ENCODE data around the gene MIA3.

Gene MIA3

GRCh38 chr1:222634180-222635013 is 16.5 kb downstream of the MIA3 start:
- H3K27ac ChIP-seq (ENCODE audit: low read depth, low read length) = no peak overlapping the region
- no peaks in the 10 kb centered on the region for H3K4me1 ChIP-seq (ENCODE audit: control insufficient read depth in 1 of 2, insufficient read depth in 2 of 2, low read length in 2 of 2)
- H3K36me3 ChIP-seq (ENCODE audit: control insufficient read depth in 1 of 2, insufficient read depth in 2 of 2, low read length in 2 of 2) = peaks cover 23 to 65% of the 10 kb centered on the region in 2 donors
- H3K9ac ChIP-seq (ENCODE audit: low read depth in 1 of 2, low read length in 2 of 2) = no peak overlapping the region
- no peaks in the 10 kb centered on the region for H3K27me3 ChIP-seq (ENCODE audit: control insufficient read depth in 1 of 2, insufficient read depth in 2 of 2, low read length in 2 of 2)
- no peaks in the 10 kb centered on the region for H3K9me3 ChIP-seq (ENCODE audit: control insufficient read depth in 1 of 2, low read length in 2 of 2)
- no peak overlapping the region for H3K4me3 ChIP-seq (ENCODE audit: low read depth in 1 of 2, low read length in 2 of 2)

DNA sequence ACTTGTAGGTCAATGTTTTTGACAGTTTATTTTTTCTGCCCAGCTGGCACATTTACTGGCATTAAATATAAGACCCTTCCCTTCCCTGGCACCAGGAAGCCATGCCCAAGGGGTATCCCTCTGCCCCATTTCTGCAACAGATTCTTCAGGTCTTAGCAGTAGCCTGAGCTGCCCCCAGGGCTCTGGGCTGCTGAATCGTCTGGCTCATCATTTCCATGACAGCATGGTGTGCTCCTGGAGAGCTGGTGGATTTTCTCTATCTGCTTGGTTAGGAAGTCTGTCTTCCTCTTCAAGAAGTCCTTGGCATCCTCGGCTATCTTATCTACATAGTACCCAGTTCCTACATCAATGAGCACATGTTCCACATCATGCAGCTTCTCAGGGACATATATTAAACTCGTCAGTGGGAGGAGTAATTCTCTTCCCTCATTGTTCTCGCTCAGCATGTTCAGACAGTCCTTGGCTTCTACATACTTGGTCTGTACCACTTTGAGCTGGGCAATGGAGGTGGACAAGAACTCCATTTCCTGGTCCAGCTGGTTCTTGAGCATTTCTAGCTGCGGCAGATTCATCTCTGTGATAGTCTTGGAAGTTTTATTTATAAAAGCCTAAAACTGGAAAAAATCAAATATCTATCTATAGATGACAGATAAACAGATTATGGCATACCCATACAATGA is 23.5 kb downstream of the MIA3 start:
- H3K9ac ChIP-seq (ENCODE audit: low read depth in 1 of 2, low read length in 2 of 2) = no peak overlapping the region
- no peak overlapping the region for H3K27ac ChIP-seq (ENCODE audit: low read depth, low read length)
- peaks cover 10 to 15% of the 10 kb centered on the region in 2 donors for H3K4me1 ChIP-seq (ENCODE audit: control insufficient read depth in 1 of 2, insufficient read depth in 2 of 2, low read length in 2 of 2)
- peaks cover 3 to 17% of the 10 kb centered on the region in 2 donors for H3K36me3 ChIP-seq (ENCODE audit: control insufficient read depth in 1 of 2, insufficient read depth in 2 of 2, low read length in 2 of 2)
- H3K9me3 ChIP-seq (ENCODE audit: control insufficient read depth in 1 of 2, low read length in 2 of 2) = no peaks in the 10 kb centered on the region
- H3K4me3 ChIP-seq (ENCODE audit: low read depth in 1 of 2, low read length in 2 of 2) = no peak overlapping the region
- no peaks in the 10 kb centered on the region for H3K27me3 ChIP-seq (ENCODE audit: control insufficient read depth in 1 of 2, insufficient read depth in 2 of 2, low read length in 2 of 2)

GRCh38 chr1:222642468-222642867 is 24.6 kb downstream of the MIA3 start:
- Histone ChIP-seq H3K4me1 (ENCODE audit: control insufficient read depth in 1 of 2, insufficient read depth in 2 of 2, low read length in 2 of 2) (peaks cover 10 to 15% of the 10 kb centered on the region in 2 donors), H3K27ac (ENCODE audit: low read depth, low read length) (no peak overlapping the region), H3K27me3 (ENCODE audit: control insufficient read depth in 1 of 2, insufficient read depth in 2 of 2, low read length in 2 of 2) (no peaks in the 10 kb centered on the region), H3K9ac (ENCODE audit: low read depth in 1 of 2, low read length in 2 of 2) (no peak overlapping the region), H3K9me3 (ENCODE audit: control insufficient read depth in 1 of 2, low read length in 2 of 2) (no peaks in the 10 kb centered on the region), H3K4me3 (ENCODE audit: low read depth in 1 of 2, low read length in 2 of 2) (no peak overlapping the region), H3K36me3 (ENCODE audit: control insufficient read depth in 1 of 2, insufficient read depth in 2 of 2, low read length in 2 of 2) (peaks cover 3 to 23% of the 10 kb centered on the region in 2 donors)

GRCh38 chr1:222643606-222643937 is 25.7 kb downstream of the MIA3 start:
- Histone ChIP-seq H3K27me3 (ENCODE audit: control insufficient read depth in 1 of 2, insufficient read depth in 2 of 2, low read length in 2 of 2) (no peaks in the 10 kb centered on the region), H3K9me3 (ENCODE audit: control insufficient read depth in 1 of 2, low read length in 2 of 2) (no peaks in the 10 kb centered on the region), H3K36me3 (ENCODE audit: control insufficient read depth in 1 of 2, insufficient read depth in 2 of 2, low read length in 2 of 2) (peaks cover 3 to 27% of the 10 kb centered on the region in 2 donors), H3K4me3 (ENCODE audit: low read depth in 1 of 2, low read length in 2 of 2) (peak overlapping the region; percentile 96 to 100), H3K9ac (ENCODE audit: low read depth in 1 of 2, low read length in 2 of 2) (peak overlapping the region; percentile 98 to 100), H3K27ac (ENCODE audit: low read depth, low read length) (peak overlapping the region; percentile 96), H3K4me1 (ENCODE audit: control insufficient read depth in 1 of 2, insufficient read depth in 2 of 2, low read length in 2 of 2) (peaks cover 10 to 15% of the 10 kb centered on the region in 2 donors)

GRCh38 chr1:222643938-222644635 is 26.2 kb downstream of the MIA3 start:
- Histone ChIP-seq H3K4me1 (ENCODE audit: control insufficient read depth in 1 of 2, insufficient read depth in 2 of 2, low read length in 2 of 2) (peaks cover 10 to 15% of the 10 kb centered on the region in 2 donors), H3K36me3 (ENCODE audit: control insufficient read depth in 1 of 2, insufficient read depth in 2 of 2, low read length in 2 of 2) (peaks cover 3 to 32% of the 10 kb centered on the region in 2 donors), H3K9me3 (ENCODE audit: control insufficient read depth in 1 of 2, low read length in 2 of 2) (no peaks in the 10 kb centered on the region), H3K27me3 (ENCODE audit: control insufficient read depth in 1 of 2, insufficient read depth in 2 of 2, low read length in 2 of 2) (no peaks in the 10 kb centered on the region), H3K4me3 (ENCODE audit: low read depth in 1 of 2, low read length in 2 of 2) (peak overlapping the region; percentile 96 to 100), H3K27ac (ENCODE audit: low read depth, low read length) (peak overlapping the region; percentile 96), H3K9ac (ENCODE audit: low read depth in 1 of 2, low read length in 2 of 2) (peak overlapping the region; percentile 98 to 100)

GRCh38 chr1:222644636-222644980 is 26.7 kb downstream of the MIA3 start:
- H3K27ac ChIP-seq (ENCODE audit: low read depth, low read length) = peak overlapping the region; percentile 88
- H3K9ac ChIP-seq (ENCODE audit: low read depth in 1 of 2, low read length in 2 of 2) = peak overlapping the region; percentile 98 to 100
- no peaks in the 10 kb centered on the region for H3K9me3 ChIP-seq (ENCODE audit: control insufficient read depth in 1 of 2, low read length in 2 of 2)
- no peaks in the 10 kb centered on the region for H3K27me3 ChIP-seq (ENCODE audit: control insufficient read depth in 1 of 2, insufficient read depth in 2 of 2, low read length in 2 of 2)
- H3K4me1 ChIP-seq (ENCODE audit: control insufficient read depth in 1 of 2, insufficient read depth in 2 of 2, low read length in 2 of 2) = peaks cover 10 to 15% of the 10 kb centered on the region in 2 donors
- peaks cover 3 to 32% of the 10 kb centered on the region in 2 donors for H3K36me3 ChIP-seq (ENCODE audit: control insufficient read depth in 1 of 2, insufficient read depth in 2 of 2, low read length in 2 of 2)
- H3K4me3 ChIP-seq (ENCODE audit: low read depth in 1 of 2, low read length in 2 of 2) = peak overlapping the region; percentile 96 to 100

DNA sequence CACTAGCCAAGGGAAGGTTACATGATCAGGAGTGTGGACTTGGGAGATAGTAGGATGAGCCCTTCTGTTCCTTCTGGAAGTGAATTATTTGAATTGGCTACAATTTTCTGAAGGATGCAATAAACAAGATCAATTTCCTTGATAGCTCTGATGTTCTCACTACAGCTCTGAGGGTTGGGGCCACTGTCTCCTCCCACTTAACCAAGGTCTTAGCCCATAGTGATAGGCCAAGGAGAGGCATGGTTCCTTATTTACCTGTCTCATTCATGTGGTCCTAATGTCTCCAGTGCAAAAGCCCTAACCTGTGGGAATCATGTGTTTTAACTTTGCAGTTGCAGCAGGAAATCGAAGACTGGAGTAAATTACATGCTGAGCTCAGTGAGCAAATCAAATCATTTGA is 34.8 kb downstream of the MIA3 start:
- Histone ChIP-seq H3K27ac (ENCODE audit: low read depth, low read length) (no peak overlapping the region), H3K9ac (ENCODE audit: low read depth in 1 of 2, low read length in 2 of 2) (no peak overlapping the region), H3K9me3 (ENCODE audit: control insufficient read depth in 1 of 2, low read length in 2 of 2) (no peaks in the 10 kb centered on the region), H3K4me3 (ENCODE audit: low read depth in 1 of 2, low read length in 2 of 2) (no peak overlapping the region), H3K27me3 (ENCODE audit: control insufficient read depth in 1 of 2, insufficient read depth in 2 of 2, low read length in 2 of 2) (no peaks in the 10 kb centered on the region), H3K4me1 (ENCODE audit: control insufficient read depth in 1 of 2, insufficient read depth in 2 of 2, low read length in 2 of 2) (peaks cover 4 to 5% of the 10 kb centered on the region in 2 donors), H3K36me3 (ENCODE audit: control insufficient read depth in 1 of 2, insufficient read depth in 2 of 2, low read length in 2 of 2) (peaks cover 18 to 87% of the 10 kb centered on the region in 2 donors)

DNA sequence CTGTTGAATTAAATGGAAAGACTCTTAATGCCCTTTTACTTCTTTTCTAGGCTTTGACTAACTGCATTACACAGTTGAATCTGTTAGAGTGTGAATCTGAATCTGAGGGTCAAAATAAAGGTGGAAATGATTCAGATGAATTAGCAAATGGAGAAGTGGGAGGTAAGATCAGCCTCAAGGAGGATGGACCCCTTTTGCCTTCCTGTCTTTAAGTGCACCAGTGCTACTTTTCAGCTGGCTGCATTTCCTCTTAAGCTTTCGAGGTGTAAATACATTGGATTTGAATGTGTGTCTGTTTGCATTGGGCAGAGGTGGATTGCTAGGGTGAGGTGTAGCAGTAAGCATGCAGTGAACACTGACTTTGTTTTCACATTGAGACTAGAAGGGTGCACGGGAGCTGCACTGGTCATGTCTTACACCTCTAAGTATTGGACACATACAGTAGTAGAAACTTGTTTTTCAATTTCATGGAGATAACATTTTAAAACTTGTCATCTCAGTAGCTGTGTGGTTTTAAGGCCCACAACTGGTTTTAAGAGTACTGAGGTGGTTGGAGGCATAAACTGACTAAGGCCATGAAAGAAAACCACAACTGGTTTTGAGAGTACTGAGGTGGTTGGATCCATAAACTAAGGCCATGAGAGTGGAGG is 35.4 kb downstream of the MIA3 start:
- H3K27ac ChIP-seq (ENCODE audit: low read depth, low read length) = no peak overlapping the region
- H3K4me3 ChIP-seq (ENCODE audit: low read depth in 1 of 2, low read length in 2 of 2) = no peak overlapping the region
- no peak overlapping the region for H3K9ac ChIP-seq (ENCODE audit: low read depth in 1 of 2, low read length in 2 of 2)
- H3K36me3 ChIP-seq (ENCODE audit: control insufficient read depth in 1 of 2, insufficient read depth in 2 of 2, low read length in 2 of 2) = peaks cover 18 to 86% of the 10 kb centered on the region in 2 donors
- no peaks in the 10 kb centered on the region for H3K27me3 ChIP-seq (ENCODE audit: control insufficient read depth in 1 of 2, insufficient read depth in 2 of 2, low read length in 2 of 2)
- H3K4me1 ChIP-seq (ENCODE audit: control insufficient read depth in 1 of 2, insufficient read depth in 2 of 2, low read length in 2 of 2) = peaks cover 4 to 5% of the 10 kb centered on the region in 2 donors
- H3K9me3 ChIP-seq (ENCODE audit: control insufficient read depth in 1 of 2, low read length in 2 of 2) = no peaks in the 10 kb centered on the region

DNA sequence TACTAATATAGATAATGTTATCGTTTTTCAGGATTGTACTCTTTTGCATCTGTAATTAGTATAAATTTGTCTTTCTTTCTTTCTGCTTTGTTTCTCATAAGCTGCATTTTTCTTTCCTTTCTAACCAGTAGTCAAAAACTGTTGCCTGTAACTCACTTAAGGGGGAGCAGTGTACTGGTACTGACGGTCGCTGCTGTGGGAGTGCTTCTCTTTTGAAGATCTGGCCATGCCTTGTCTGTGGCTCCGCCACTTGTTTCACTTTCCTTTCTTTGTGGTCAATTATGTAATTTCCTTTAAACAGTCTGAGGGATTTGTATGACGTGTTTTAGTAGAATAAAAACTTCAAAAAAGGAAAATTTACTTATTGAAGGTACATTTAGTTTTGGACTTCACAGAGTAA is 37.0 kb downstream of the MIA3 start:
- Histone ChIP-seq H3K9ac (ENCODE audit: low read depth in 1 of 2, low read length in 2 of 2) (no peak overlapping the region), H3K4me3 (ENCODE audit: low read depth in 1 of 2, low read length in 2 of 2) (no peak overlapping the region), H3K9me3 (ENCODE audit: control insufficient read depth in 1 of 2, low read length in 2 of 2) (no peaks in the 10 kb centered on the region), H3K4me1 (ENCODE audit: control insufficient read depth in 1 of 2, insufficient read depth in 2 of 2, low read length in 2 of 2) (peaks cover 4 to 5% of the 10 kb centered on the region in 2 donors), H3K27me3 (ENCODE audit: control insufficient read depth in 1 of 2, insufficient read depth in 2 of 2, low read length in 2 of 2) (no peaks in the 10 kb centered on the region), H3K27ac (ENCODE audit: low read depth, low read length) (no peak overlapping the region), H3K36me3 (ENCODE audit: control insufficient read depth in 1 of 2, insufficient read depth in 2 of 2, low read length in 2 of 2) (peaks cover 24 to 85% of the 10 kb centered on the region in 2 donors)

All from duodenal mucosa (tissue), 2 donors.